Suprapubic skin (tissue), 3 donors: ENCODE results near the gene SLC6A6.

Experiments
- EP300 ChIP-seq: sonication (generic); formaldehyde crosslinking; IDR thresholded peaks from one replicate; pipeline ENCODE4 v1.6.1; 2017; ENCODE audit warnings: antibody characterized with exemption
- POLR2A ChIP-seq, 2 donors: fragments of 450-650 bp; IDR thresholded peaks; one replicate each; pipeline ENCODE4 v1.6.1; 2017; ENCODE audit warnings: antibody characterized with exemption in 2 of 2, mild to moderate bottlenecking in 2 of 2, moderate library complexity in 2 of 2
- TF ChIP-seq, protein P1 (sequence below), 2 donors: fragments of 200-600 bp in 1 of 2; fragments of 450-650 bp in 1 of 2; sonication (generic) in 1 of 2; IDR thresholded peaks; one replicate each; pipeline ENCODE4 v1.5.1; 2016 to 2019; ENCODE audit warnings: antibody characterized with exemption in 2 of 2, mild to moderate bottlenecking in 1 of 2, moderate library complexity in 1 of 2

- TF ChIP-seq, protein P1, sequence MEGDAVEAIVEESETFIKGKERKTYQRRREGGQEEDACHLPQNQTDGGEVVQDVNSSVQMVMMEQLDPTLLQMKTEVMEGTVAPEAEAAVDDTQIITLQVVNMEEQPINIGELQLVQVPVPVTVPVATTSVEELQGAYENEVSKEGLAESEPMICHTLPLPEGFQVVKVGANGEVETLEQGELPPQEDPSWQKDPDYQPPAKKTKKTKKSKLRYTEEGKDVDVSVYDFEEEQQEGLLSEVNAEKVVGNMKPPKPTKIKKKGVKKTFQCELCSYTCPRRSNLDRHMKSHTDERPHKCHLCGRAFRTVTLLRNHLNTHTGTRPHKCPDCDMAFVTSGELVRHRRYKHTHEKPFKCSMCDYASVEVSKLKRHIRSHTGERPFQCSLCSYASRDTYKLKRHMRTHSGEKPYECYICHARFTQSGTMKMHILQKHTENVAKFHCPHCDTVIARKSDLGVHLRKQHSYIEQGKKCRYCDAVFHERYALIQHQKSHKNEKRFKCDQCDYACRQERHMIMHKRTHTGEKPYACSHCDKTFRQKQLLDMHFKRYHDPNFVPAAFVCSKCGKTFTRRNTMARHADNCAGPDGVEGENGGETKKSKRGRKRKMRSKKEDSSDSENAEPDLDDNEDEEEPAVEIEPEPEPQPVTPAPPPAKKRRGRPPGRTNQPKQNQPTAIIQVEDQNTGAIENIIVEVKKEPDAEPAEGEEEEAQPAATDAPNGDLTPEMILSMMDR (IDR thresholded peaks at IDR 0.05) = no peak
- TF ChIP-seq POLR2A (IDR thresholded peaks at IDR 0.05) (no peak), EP300 (no peak)
Observed at GRCh38 chr3:14440531-14441239, 38.3 kb downstream of the SLC6A6 start.
